K562 (cell line): ENCODE measurements around the gene MEIS1. TPM values are rescaled to one million over a fixed set of nuclear protein-coding genes. Genes with fewer than 3 reads are reported as not detected.

Source experiments
- ATAC-seq: fragments of 200-7000 bp; cut with Tn5 transposase; 3 replicates; pipeline ENCODE4 v1.9.1; 2020; ENCODE audit warnings: moderate library complexity
- BruUV-seq: library from RNA; stranded (reverse); fragments of 400-500 nt; replicated peaks from 2 replicates; lab custom pipeline; 2021; lab: Mats Ljungman, UMichigan
- CTCF ChIA-PET: fragments of 300-600 bp; formaldehyde crosslinking; extraction: SDS; loops from one replicate; lab custom pipeline; 2021; ENCODE audit warnings: low intra/inter-chr PET ratio; lab: Yijun Ruan, JAX
- POLR2A ChIA-PET: fragments of 300-600, 350-650 bp; sonication (Branson Sonifier 250); formaldehyde crosslinking; extraction: SDS; loops from one replicate; lab custom pipeline; 2021; ENCODE audit warnings: antibody characterized with exemption, inconsistent platforms; lab: Yijun Ruan, JAX
- DNase-seq, 4 experiments: peaks; one replicate each; pipeline versions ENCODE4 v3.0.0 to v3.0.0-alpha.2; 2011 to 2018; ENCODE audit warnings: low spot score in 3 of 4, mixed read lengths in 3 of 4; ENCODE audit errors: extremely low read depth in 1 of 4
- FAIRE-seq: peaks from 2 replicates; lab custom pipeline; 2011; peaks lifted over from hg19 to GRCh38; lab: Jason Lieb, UNC
- H2AFZ ChIP-seq: 2 replicates; pipeline ENCODE4 v1.6.0; 2011; ENCODE audit warnings: low read depth, low read length, control low read depth, inconsistent platforms
- H3K27ac ChIP-seq: fragments of 200-600 bp; 3 replicates; pipeline ENCODE4 v1.8.0; 2011; ENCODE audit warnings: low read depth, mild to moderate bottlenecking, control low read depth, inconsistent platforms, low read length, moderate library complexity, mixed read lengths; ENCODE audit errors: extremely low read depth
- H3K27me3 ChIP-seq, 2 experiments: fragments of 300-600 bp in 1 of 2; 2 replicates in 1 of 2; 3 replicates in 1 of 2; pipeline versions ENCODE4 v1.6.0 to v1.8.0; 2011; ENCODE audit warnings: inconsistent platforms in 2 of 2, low read length in 2 of 2, mild to moderate bottlenecking in 1 of 2, mixed read lengths in 1 of 2, moderate library complexity in 1 of 2; ENCODE audit not compliant: control insufficient read depth in 2 of 2, insufficient read depth in 2 of 2
- H3K36me3 ChIP-seq: fragments of 300-600 bp; 3 replicates; pipeline ENCODE4 v1.8.0; 2011; ENCODE audit warnings: mild to moderate bottlenecking, low read length, inconsistent platforms; ENCODE audit not compliant: control insufficient read depth, insufficient read depth
- H3K4me1 ChIP-seq, 2 experiments: fragments of 200-600 bp in 1 of 2; replicated peaks in 1 of 2; 2 replicates in 1 of 2; 3 replicates in 1 of 2; pipeline versions ENCODE4 v1.5.1 to v1.8.0; 2011; ENCODE audit warnings: inconsistent platforms in 2 of 2, low read length in 2 of 2, mild to moderate bottlenecking in 1 of 2, mixed read lengths in 1 of 2, moderate library complexity in 1 of 2; ENCODE audit not compliant: control insufficient read depth in 2 of 2, insufficient read depth in 2 of 2
- H3K4me2 ChIP-seq: 2 replicates; pipeline ENCODE4 v1.6.1; 2011; ENCODE audit warnings: low read length, control low read depth, inconsistent platforms, mixed read lengths; ENCODE audit not compliant: insufficient read depth
- H3K4me3 ChIP-seq: fragments of 200-600 bp; sonication (generic), shearing (Covaris generic); 2 replicates; pipeline ENCODE4 v1.5.1; 2016; ENCODE audit warnings: control low read depth, inconsistent platforms
- H3K79me2 ChIP-seq: fragments of 200-600 bp; 3 replicates; pipeline ENCODE4 v1.8.0; 2011; ENCODE audit warnings: low read length, inconsistent platforms; ENCODE audit not compliant: control insufficient read depth, insufficient read depth
- H3K9ac ChIP-seq, 2 experiments: 2 replicates each; pipeline versions ENCODE4 v1.6.0 to v1.6.1; 2011; ENCODE audit warnings: low read depth in 2 of 2, low read length in 2 of 2, control low read depth in 1 of 2, inconsistent platforms in 1 of 2, mild to moderate bottlenecking in 1 of 2, mixed read lengths in 1 of 2; ENCODE audit not compliant: insufficient read depth in 1 of 2
- H3K9me1 ChIP-seq: one replicate; pipeline ENCODE4 v1.6.0; 2011; ENCODE audit warnings: inconsistent platforms, mild to moderate bottlenecking, low read length, moderate library complexity; ENCODE audit not compliant: control insufficient read depth, insufficient read depth
- H3K9me3 ChIP-seq: replicated peaks from 2 replicates; pipeline ENCODE4 v1.5.1; 2011; ENCODE audit warnings: low read depth, low read length, inconsistent platforms; ENCODE audit not compliant: control insufficient read depth, insufficient read depth
- H4K20me1 ChIP-seq: replicated peaks from 2 replicates; pipeline ENCODE4 v1.6.1; 2011; ENCODE audit warnings: low read length, inconsistent platforms, mixed read lengths; ENCODE audit not compliant: control insufficient read depth, insufficient read depth
- KLF13 ChIP-seq: fragments of 450-650 bp; IDR thresholded peaks from 2 replicates; pipeline ENCODE4 v1.6.1; 2016; ENCODE audit warnings: missing genetic modification characterization, low read depth, mild to moderate bottlenecking, missing compliant biosample characterization, moderate library complexity, borderline replicate concordance
- LEF1 ChIP-seq: fragments of 450-650 bp; IDR thresholded peaks from 2 replicates; pipeline ENCODE4 v1.6.1; 2016; ENCODE audit warnings: mild to moderate bottlenecking
- NCOA1 ChIP-seq: fragments of 450-650 bp; IDR thresholded peaks from 2 replicates; pipeline ENCODE4 v1.6.1; 2016; ENCODE audit warnings: low read depth
- POU5F1 ChIP-seq: fragments of 150-350 bp; IDR thresholded peaks from 2 replicates; pipeline ENCODE4 v1.6.1; 2014; ENCODE audit warnings: borderline replicate concordance, low read length, low read depth, mild to moderate bottlenecking; ENCODE audit not compliant: partially characterized antibody
- PRDM10 ChIP-seq: fragments of 450-650 bp; IDR thresholded peaks from 2 replicates; pipeline ENCODE4 v1.6.1; 2018; ENCODE audit not compliant: partially characterized antibody
- RCOR1 ChIP-seq, 2 experiments: IDR thresholded peaks; 2 replicates each; pipeline ENCODE4 v1.6.1; 2012; ENCODE audit warnings: low read depth in 2 of 2, low read length in 2 of 2, borderline replicate concordance in 1 of 2, improper control_type of control experiment in 1 of 2
- ZEB2 ChIP-seq: fragments of 450-650 bp; IDR thresholded peaks from 2 replicates; pipeline ENCODE4 v1.6.1; 2016
- ZNF518B ChIP-seq: fragments of 250-450 bp; sonication (Bioruptor Pico); IDR thresholded peaks from 2 replicates; pipeline ENCODE4 v1.5.0; 2021; ENCODE audit warnings: mild to moderate bottlenecking, moderate library complexity
- WGBS: fragments of 100-300 bp; shearing (Covaris generic); methylation state at CpG from one replicate; pipeline ENCODE4 v1.1.6; 2016; ENCODE audit warnings: low coverage, mixed read lengths; ENCODE audit not compliant: insufficient coverage; ENCODE audit errors: missing lambda C conversion rate; 5-methylcytosine and 5-hydroxymethylcytosine counted together
- in situ Hi-C: fragments of 300-500 bp; cut with MboI; formaldehyde crosslinking; loops from 4 replicates; pipeline ENCODE4 v1.15.0; 2018; ENCODE audit warnings: inconsistent platforms, mixed read lengths
- intact Hi-C: fragments of 100-400 bp; cut with micrococcal nuclease; formaldehyde crosslinking; loops from 2 replicates; pipeline ENCODE4 v1.14.2; 2022
- polyA plus RNA-seq, 8 experiments: library from polyadenylated mRNA; depleted of rRNA in 4 of 8; stranded (reverse) in 5 of 8; unstranded in 3 of 8; fragments of >200 nt; fragmentation: Nextera tagmentation in 2 of 8; fragmentation: Illumina TruSeq in 1 of 8; extraction: Ambion mirVana in 2 of 8; extraction: Trizol in 1 of 8; gene quantifications; 2 replicates each; pipeline versions ENCODE4 v1.2.1 to v1.2.3, GENCODE V29; 2011 to 2014; ENCODE audit warnings: inconsistent platforms in 1 of 8, missing spikeins in 1 of 8
- total RNA-seq, 7 experiments: library from RNA; depleted of rRNA in 6 of 7; stranded (reverse); fragments of >200 nt in 6 of 7; fragmentation: Illumina TruSeq in 2 of 7; extraction: Trizol in 2 of 7; gene quantifications; 2 replicates each; pipeline versions ENCODE4 v1.2.1 to v1.2.3, GENCODE V29; 2011 to 2021; ENCODE audit warnings: low replicate concordance in 1 of 7

The MEIS1 gene
- total and polyA plus RNA-seq, 9 of the 15 experiments (the other 6 are each of a cell fraction or from before 2014, with no cell fraction given), result 2.3 to 9.0 (median 5.9) TPM

GRCh38 chr2:66508484-66509071 is 73.7 kb downstream of the MEIS1 start:
- Histone ChIP-seq H3K4me1 (no peaks in the 10 kb centered on the region), H3K9ac (no peak overlapping the region), H3K9me3 (no peaks in the 10 kb centered on the region), H4K20me1 (no peaks in the 10 kb centered on the region), H3K4me3 (no peak overlapping the region), H2AFZ (no peak overlapping the region), H3K4me2 (no peak overlapping the region), H3K27ac (no peak overlapping the region), H3K27me3 (no peaks in the 10 kb centered on the region), H3K9me1 (no peaks in the 10 kb centered on the region), H3K36me3 (no peaks in the 10 kb centered on the region), H3K79me2 (no peaks in the 10 kb centered on the region)
- DNase-seq (no peak), ATAC-seq (no peak), FAIRE-seq (no peak)
- no TSS peak for BruUV-seq
- in situ Hi-C loops, result no loop called here
- 58% methylated on average over 15 of the region's 17 CpGs for WGBS
- TF ChIP-seq PRDM10 (no peak), ZNF518B (CRISPR knock-in tag) (no peak), RCOR1 (IDR thresholded peaks at IDR 0.05; ENCODE audit: borderline replicate concordance in 1 of 2, low read depth in 2 of 2, low read length in 2 of 2) (no peak), KLF13 (tag) (no peak), ZEB2 (no peak), LEF1 (no peak), POU5F1 (no peak), NCOA1 (no peak)
- ChIA-PET POLR2A (interaction anchor here (0.8 to 1.5 kb wide), 3 partner anchors 13 to 19 kb away, joined by 3 to 4 read pairs (median 3); no protein-coding TSS in a partner anchor), CTCF (no interaction called here)
- intact Hi-C loops, result no loop called here
